Lung (tissue), 12 donors: Measurements from ENCODE around the gene CKAP5. TPM values are rescaled to one million over a fixed set of nuclear protein-coding genes. Genes with fewer than 3 reads are reported as not detected.

ENCODE experiments used
- ATAC-seq: fragments of 200-7000 bp; cut with Tn5 transposase; one replicate; pipeline ENCODE4 v1.9.1; 2020; ENCODE audit warnings: moderate number of reproducible peaks; ENCODE audit not compliant: insufficient read depth, low FRiP score
- DNase-seq, 3 donors: peaks; one replicate each; pipeline ENCODE4 v3.0.0-alpha.2; 2013 to 2017
- H3K27ac ChIP-seq, 2 donors: one replicate each; pipeline ENCODE4 v1.5.1; 2013; ENCODE audit warnings: mild to moderate bottlenecking in 2 of 2, moderate library complexity in 2 of 2, control low read depth in 1 of 2, inconsistent platforms in 1 of 2, low read depth in 1 of 2, low read length in 1 of 2
- H3K27me3 ChIP-seq, 3 donors: one replicate each; pipeline ENCODE4 v1.5.1; 2013; ENCODE audit warnings: low read length in 2 of 3; ENCODE audit not compliant: control insufficient read depth in 3 of 3, insufficient read depth in 3 of 3
- H3K36me3 ChIP-seq, 4 donors: one replicate each; pipeline ENCODE4 v1.5.1; 2013; ENCODE audit warnings: low read length in 4 of 4, mild to moderate bottlenecking in 1 of 4, moderate library complexity in 1 of 4; ENCODE audit not compliant: control insufficient read depth in 4 of 4, insufficient read depth in 4 of 4
- H3K4me1 ChIP-seq, 5 donors: one replicate each; pipeline ENCODE4 v1.5.1; 2013; ENCODE audit warnings: low read length in 5 of 5, mild to moderate bottlenecking in 2 of 5, moderate library complexity in 1 of 5; ENCODE audit not compliant: control insufficient read depth in 5 of 5, insufficient read depth in 5 of 5
- H3K4me3 ChIP-seq: one replicate; pipeline ENCODE4 v1.5.1; 2013; ENCODE audit warnings: mild to moderate bottlenecking, control low read depth, moderate library complexity
- H3K9ac ChIP-seq, 2 donors: one replicate each; pipeline ENCODE4 v1.5.1; 2013; ENCODE audit warnings: low read length in 2 of 2, control low read depth in 1 of 2; ENCODE audit not compliant: insufficient read depth in 1 of 2
- H3K9me3 ChIP-seq, 4 donors: one replicate each; pipeline ENCODE4 v1.5.1; 2013; ENCODE audit warnings: low read length in 3 of 4, mild to moderate bottlenecking in 1 of 4, moderate library complexity in 1 of 4; ENCODE audit not compliant: control insufficient read depth in 4 of 4, insufficient read depth in 3 of 4
- whole genome bisulfite sequencing, 2 donors: extraction: QIAGEN DNeasy Blood & Tissue Kit; methylation state at CpG; one replicate each; pipeline ENCODE4 v1.1.7; 2013; 5-methylcytosine and 5-hydroxymethylcytosine counted together
- polyA plus RNA-seq, 2 donors: library from polyadenylated mRNA; stranded (reverse); fragments of 200-250 nt; gene quantifications; one replicate each; pipeline ENCODE4 v1.2.1, GENCODE V29; 2013
- total RNA-seq, 2 donors: library from RNA; depleted of rRNA in 1 of 2; stranded (reverse); fragments of >200 nt in 1 of 2; gene quantifications; one replicate each; pipeline ENCODE4 v1.2.1, GENCODE V29; 2014 to 2021
- TF ChIP-seq, protein P1 (sequence below): IDR thresholded peaks from 2 replicates; pipeline ENCODE4 v1.5.1; 2012; ENCODE audit warnings: mild to moderate bottlenecking; ENCODE audit errors: control extremely low read depth, extremely low read depth
- donor health status: control.
- donor health status: control.
- donor health status: Bipolar disorder and iron deficiency.
- donor health status: healthy.
- donor health status: DM: yes; HTN: yes; CAD: no.

CKAP5 gene
- total and polyA plus RNA-seq, 4 donors: 5.7 to 76.7 (median 32.2) TPM

DNA sequence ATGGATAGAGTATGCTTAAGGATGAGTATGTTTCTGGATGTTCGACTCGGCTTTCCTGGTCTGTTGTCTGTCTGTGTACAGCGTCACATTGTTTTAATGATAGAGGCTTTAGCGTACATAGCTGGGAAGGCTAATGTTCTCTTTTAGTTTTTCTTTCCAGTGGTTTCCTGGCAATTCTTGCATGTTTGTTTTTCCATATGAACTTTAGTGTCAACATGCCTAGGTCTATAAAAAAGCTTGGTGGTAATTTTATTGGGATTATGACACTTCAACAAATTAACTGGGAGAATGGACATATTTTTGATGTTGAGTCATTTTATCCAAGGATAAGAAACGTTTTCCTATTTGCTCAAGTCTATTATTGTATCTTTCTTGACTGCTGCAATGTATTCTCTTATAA lies 109.5 kb downstream of the CKAP5 start:
- no peak for DNase-seq
- Histone ChIP-seq H3K4me1 (no peaks in the 10 kb centered on the region), H3K27ac (no peak overlapping the region), H3K4me3 (no peak overlapping the region), H3K36me3 (peaks cover 0 to 2% (median 0%) of the 10 kb centered on the region in 4 donors), H3K9me3 (no peaks in the 10 kb centered on the region), H3K27me3 (no peaks in the 10 kb centered on the region), H3K9ac (no peak overlapping the region)
- TF ChIP-seq, protein P1, sequence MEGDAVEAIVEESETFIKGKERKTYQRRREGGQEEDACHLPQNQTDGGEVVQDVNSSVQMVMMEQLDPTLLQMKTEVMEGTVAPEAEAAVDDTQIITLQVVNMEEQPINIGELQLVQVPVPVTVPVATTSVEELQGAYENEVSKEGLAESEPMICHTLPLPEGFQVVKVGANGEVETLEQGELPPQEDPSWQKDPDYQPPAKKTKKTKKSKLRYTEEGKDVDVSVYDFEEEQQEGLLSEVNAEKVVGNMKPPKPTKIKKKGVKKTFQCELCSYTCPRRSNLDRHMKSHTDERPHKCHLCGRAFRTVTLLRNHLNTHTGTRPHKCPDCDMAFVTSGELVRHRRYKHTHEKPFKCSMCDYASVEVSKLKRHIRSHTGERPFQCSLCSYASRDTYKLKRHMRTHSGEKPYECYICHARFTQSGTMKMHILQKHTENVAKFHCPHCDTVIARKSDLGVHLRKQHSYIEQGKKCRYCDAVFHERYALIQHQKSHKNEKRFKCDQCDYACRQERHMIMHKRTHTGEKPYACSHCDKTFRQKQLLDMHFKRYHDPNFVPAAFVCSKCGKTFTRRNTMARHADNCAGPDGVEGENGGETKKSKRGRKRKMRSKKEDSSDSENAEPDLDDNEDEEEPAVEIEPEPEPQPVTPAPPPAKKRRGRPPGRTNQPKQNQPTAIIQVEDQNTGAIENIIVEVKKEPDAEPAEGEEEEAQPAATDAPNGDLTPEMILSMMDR: no peak
- 72 to 73% methylated on average over 5 of the region's 5 CpGs for WGBS, 2 donors
- no peak for ATAC-seq

DNA sequence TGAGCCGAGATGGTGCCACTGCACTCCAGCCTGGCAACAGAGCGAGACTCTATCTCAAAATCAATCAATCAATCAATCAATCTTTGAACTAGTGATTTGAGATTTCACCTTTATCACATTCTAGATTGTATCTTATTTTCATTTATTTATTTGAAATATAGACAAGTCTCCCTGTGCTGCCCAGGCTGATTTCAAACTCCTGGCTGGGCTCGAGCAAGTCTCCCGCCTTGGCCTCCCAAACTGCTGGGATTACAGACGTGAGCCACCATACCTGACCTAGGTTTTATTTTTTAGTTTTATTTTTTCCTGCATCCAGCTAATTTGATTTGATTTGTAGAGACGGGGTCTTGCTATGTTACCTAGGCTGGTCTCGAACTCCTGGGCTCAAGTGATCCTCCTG lies 109.9 kb downstream of the CKAP5 start:
- DNase-seq: no peak
- ATAC-seq: no peak
- Histone ChIP-seq H3K9me3 (no peaks in the 10 kb centered on the region), H3K4me3 (no peak overlapping the region), H3K27me3 (no peaks in the 10 kb centered on the region), H3K36me3 (no peaks in the 10 kb centered on the region), H3K27ac (no peak overlapping the region), H3K9ac (no peak overlapping the region), H3K4me1 (no peaks in the 10 kb centered on the region)
- WGBS, 2 donors: 94 to 96% methylated on average over 7 of the region's 7 CpGs
- TF ChIP-seq, protein P1: no peak

DNA sequence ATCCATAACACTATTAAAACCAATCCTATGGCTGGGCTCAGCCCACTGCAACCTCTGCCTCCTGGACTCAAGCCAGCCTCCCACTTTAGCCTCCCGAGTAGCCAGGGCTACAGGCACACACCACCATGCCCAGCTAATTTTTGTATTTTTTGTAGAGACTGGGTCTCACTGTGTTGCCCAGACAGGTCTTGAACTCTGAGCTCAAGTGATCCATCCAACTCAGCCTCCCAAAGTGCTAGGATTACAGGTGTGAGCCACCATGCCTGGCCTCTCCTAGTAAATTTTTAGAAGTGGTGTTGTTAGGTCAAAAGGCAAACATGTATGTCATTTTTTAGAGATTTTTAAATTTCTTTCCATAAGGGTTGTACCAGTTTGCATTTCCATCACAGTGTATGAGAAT lies 112.8 kb downstream of the CKAP5 start:
- ATAC-seq (no peak), DNase-seq (no peak)

DNA sequence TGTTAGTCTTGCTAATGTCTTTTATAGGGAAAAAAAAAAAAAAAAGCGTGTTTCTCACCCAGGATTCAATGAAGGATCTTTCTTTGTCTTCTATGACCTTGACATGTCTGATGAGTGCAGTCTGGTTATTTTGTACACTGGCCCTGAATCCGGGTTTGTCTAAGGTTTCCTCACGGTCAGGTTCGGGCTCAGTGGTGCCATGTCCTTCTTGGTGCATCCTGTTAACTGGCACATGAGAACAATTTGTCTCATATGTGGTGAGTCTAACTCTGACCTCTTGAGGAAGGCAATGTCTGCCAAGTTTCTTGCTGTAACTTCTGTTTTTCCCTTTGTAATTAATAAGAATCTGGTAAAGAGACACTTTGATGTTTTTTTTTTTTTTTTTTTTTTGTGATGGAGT lies 114.5 kb downstream of the CKAP5 start:
- no peak for DNase-seq
- no peaks in the 10 kb centered on the region for H3K27me3 ChIP-seq
- no peak for ATAC-seq
- H3K9me3 ChIP-seq: no peaks in the 10 kb centered on the region
- no peak overlapping the region for H3K4me3 ChIP-seq
- 91 to 95% methylated on average over 4 of the region's 4 CpGs for WGBS, 2 donors
- TF ChIP-seq, protein P1: no peak
- no peak overlapping the region for H3K27ac ChIP-seq
- no peak overlapping the region for H3K9ac ChIP-seq
- H3K36me3 ChIP-seq: no peaks in the 10 kb centered on the region
- no peaks in the 10 kb centered on the region for H3K4me1 ChIP-seq

More for the DNA sequence above, 112.8 kb downstream of the CKAP5 start:
- no peaks in the 10 kb centered on the region for H3K9me3 ChIP-seq
- no peaks in the 10 kb centered on the region for H3K4me1 ChIP-seq
- WGBS, 2 donors: 79 to 94% methylated on average over 1 of the region's 1 CpG
- H3K9ac ChIP-seq: no peak overlapping the region
- H3K27me3 ChIP-seq: no peaks in the 10 kb centered on the region
- TF ChIP-seq, protein P1: no peak
- no peak overlapping the region for H3K4me3 ChIP-seq
- no peaks in the 10 kb centered on the region for H3K36me3 ChIP-seq
- no peak overlapping the region for H3K27ac ChIP-seq
